Heart left ventricle (tissue), 13 donors: ENCODE results near the gene SPATA33.
"Not testable (repeated sequence)": the region's sequence is repeated elsewhere in the genome, so short reads cannot be mapped to it uniquely, and the experiment has no call there.

Experiments used
- CTCF ChIP-seq, 12 donors: fragments of 200-600 bp; sonication (generic) in 4 of 12; IDR thresholded peaks; one replicate each; pipeline versions ENCODE4 v1.5.0 to v1.8.0; 2018 to 2022; ENCODE audit warnings: antibody characterized with exemption in 12 of 12, mild to moderate bottlenecking in 5 of 12
- POLR2A ChIP-seq, 2 donors: fragments of 450-650 bp; IDR thresholded peaks; one replicate each; pipeline ENCODE4 v1.6.1; 2017; ENCODE audit warnings: antibody characterized with exemption in 2 of 2, mild to moderate bottlenecking in 2 of 2, moderate library complexity in 2 of 2
- donor health status: ischemic (EF 13 %, LVEDD 7.1; RV severe dilation, severe dysfunction).
- donor health status: DM: no; HTN: yes; CAD: no.
- donor health status: DM: no; HTN: no; CAD: no.
- donor health status: ischemic (EF 25% LVEDD 6.9; RV normal size, moderate dysfunction).
- donor health status: ischemic (EF 25% LVEDD 5.7; RV mildly dilated, moderate dysfunction).
- donor health status: ischemic (EF 35%, LVEDD 5.7; RV mildly dilated, moderate dysfunction).
- donor health status: nonischemic (EF 11% LVEDD 7.7; RV severe dilation, severe dysfunction).
- donor health status: DM: yes; HTN: yes; CAD: no.
- donor health status: PGD.
- donor health status: ischemic (EF 29% LVEDD 5.4; RV normal size, mild dysfunction).
- donor health status: nonischemic (EF 23%, LVEDD 6.1; RV moderate dilation, normal function).

- not testable (repeated sequence) for TF ChIP-seq CTCF, POLR2A (IDR thresholded peaks at IDR 0.05)
These were observed 22.9 kb upstream of the SPATA33 start for GRCh38 chr16:89634463-89635385.
